Neural cell (in vitro differentiated cells): ENCODE data around the gene GABRG3.

ENCODE experiments used
- CTCF ChIP-seq: fragments of 450-650 bp; IDR thresholded peaks from 2 replicates; pipeline ENCODE4 v1.5.1; 2014; ENCODE audit warnings: antibody characterized with exemption, mild to moderate bottlenecking, moderate library complexity; ENCODE audit not compliant: poor library complexity, severe bottlenecking
- EZH2 ChIP-seq: fragments of 200-600, 300-800 bp; shearing (Covaris generic), sonication (generic); IDR thresholded peaks from 2 replicates; pipeline ENCODE4 v1.6.1; 2014; ENCODE audit warnings: antibody characterized with exemption, low read length, borderline replicate concordance, mild to moderate bottlenecking; ENCODE audit not compliant: insufficient read depth, poor library complexity, severe bottlenecking

- TF ChIP-seq EZH2 (no peak), CTCF (no peak)
These were observed 307.8 kb downstream of the GABRG3 start for GRCh38 chr15:27278761-27279160.
